GM18498 (cell line): ENCODE data around the gene SLIT3.

ENCODE experiments used
- ATAC-seq: cut with Tn5 transposase; IDR thresholded peaks from one replicate; pipeline ENCODE4 v1.9.1; 2021; ENCODE audit warnings: mild to moderate bottlenecking, moderate library complexity; ENCODE audit not compliant: unreplicated experiment

Gene SLIT3

DNA sequence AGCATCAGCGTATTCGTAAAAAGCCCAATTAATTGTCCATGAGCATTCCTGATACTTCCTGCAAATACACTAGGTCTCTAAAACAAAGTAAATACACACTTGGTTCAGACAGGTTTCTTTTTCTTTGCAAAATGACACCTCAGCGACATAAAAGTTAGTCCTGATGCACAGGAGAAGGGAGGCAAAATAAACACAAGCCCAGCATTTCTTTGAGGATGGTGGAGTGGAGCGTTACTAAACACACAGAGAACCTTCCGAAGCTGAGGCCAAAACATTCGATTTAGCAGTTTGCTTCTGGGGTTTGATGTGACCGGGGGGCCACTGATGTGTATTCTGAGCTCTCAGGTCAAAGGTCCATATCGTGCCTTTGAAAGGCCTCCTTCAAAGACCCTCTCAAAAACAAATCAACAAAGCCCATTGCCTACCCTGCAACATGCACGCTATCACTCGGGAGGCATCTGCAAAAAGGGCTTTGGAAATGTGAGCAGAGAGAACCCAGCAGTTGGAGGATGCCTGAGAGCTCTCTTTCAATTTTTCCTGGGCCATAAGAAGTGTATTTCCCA lies 453.3 kb downstream of the SLIT3 start:
- no peak for ATAC-seq

DNA sequence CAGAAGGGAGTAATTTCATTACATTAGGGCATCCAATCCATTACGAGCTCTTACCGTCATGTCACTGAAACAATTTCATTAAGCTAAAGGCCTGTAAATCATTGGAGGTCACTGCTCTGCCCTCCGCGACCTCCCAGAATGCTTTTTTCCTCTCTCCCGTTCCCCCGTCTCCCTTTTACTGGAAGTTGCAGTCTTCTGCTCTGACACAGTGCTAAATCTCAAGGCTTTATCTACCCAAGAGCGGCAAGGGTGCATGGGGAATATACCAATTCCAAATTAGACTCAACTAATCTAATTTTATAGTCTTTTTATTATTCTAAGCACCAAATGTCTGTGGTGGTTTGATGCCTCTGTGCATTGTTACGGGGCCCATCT lies 456.0 kb downstream of the SLIT3 start:
- no peak for ATAC-seq

DNA sequence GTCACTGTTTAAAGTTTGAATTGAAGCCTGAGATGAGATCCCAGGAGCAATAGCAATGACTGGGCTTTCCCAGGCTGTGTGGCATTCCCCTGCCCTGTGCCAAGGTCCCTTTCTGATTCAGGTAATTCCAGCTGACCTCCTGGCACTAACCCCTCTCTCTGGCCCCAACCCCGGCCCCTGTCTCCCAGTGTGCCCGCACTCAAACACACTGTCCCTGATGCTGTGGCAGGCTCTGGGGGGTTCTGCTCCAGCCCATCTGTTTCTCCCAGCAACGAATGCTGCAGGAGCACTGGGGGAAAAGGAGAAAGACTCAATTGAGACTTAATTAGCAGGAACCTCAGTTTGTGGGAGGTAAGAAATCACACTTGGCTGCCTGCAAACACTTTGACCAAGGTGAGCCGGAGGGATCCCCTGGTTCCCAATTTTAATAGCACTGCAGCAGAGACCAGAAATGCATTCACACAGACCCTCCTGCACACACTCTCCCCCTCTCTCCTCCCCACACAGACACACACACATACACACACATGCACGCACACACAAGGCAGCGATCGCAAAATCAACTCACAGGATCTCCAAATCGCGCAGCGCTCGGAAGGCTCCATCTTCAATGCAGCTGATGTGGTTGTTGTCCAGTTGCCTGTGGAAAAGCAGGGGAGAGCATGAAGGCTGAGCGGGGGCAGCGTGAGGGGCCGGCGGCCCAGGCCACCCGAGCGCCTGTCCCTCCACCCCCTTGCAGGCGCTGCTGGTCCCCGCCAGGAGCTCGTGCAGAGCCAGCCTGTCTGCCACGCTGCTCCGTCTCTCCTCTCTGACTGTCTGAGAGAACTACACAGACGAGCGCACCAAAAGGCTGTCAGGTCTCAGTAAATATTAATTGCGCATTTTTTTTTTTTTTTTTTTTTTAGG lies 456.7 kb downstream of the SLIT3 start:
- ATAC-seq: no peak

DNA sequence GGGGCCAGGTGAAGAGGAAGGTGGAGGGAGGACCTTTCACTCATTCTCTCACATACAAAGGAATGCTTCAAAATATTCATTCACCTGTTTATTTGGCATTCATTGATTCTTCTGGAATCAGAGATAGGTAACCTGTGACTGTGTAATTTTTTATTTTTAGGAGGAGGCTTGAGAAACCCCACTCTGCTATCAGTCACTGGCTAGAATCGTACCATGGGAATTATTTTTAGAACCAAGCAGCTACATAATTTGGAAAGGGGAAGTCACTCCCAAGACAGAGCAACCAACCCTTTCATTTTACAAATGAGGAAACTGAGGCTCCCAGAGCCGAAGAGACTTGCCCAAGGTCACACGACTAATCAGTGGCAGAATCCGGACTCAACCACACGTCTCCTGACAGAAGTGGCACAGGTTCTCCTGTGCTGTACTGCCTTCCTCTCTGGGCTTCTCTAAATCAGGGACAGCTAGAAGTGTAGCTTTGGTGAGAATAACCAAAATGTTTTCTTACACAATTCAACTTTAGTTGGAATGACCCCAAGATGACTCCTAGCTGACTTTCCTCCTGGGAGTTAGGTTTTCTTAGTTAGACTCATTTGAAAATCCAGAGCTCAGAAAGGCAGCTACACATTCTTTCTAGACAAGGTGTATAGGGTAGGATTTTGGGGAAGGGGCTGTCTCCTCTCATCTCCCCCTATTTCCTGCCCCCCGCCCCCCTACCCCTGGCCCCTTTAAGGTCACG lies 457.5 kb downstream of the SLIT3 start:
- no peak for ATAC-seq

DNA sequence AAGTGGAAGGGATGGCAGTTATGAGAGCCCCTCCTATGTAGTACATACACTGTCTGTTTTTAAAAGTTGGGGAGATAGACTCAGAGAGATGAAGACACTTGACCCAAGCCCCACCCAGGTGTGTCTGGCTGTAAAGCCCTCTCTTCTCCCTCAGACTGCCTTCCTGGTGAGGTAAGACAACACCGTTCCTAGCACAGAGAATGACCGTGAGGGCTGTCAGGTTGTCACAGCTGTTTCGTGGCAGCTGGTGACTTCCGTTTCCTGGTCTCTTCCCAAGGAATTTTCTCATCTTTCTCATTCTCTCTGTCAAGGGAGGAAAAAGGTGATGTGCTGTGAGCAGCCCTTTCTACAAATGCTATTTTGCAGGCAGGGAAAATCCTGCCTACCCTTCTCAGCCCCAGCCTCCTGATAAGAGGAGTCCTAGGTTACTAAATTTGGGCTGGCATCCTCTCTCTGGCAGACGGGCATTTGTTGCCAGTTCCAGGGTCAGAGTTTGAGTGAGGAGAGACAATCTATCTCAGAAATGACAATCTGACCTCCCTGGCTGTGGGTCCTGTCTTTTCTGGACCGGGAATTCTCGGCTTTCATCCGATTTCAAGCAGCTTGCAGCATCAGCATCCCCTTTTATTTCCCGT lies 458.3 kb downstream of the SLIT3 start:
- no peak for ATAC-seq

DNA sequence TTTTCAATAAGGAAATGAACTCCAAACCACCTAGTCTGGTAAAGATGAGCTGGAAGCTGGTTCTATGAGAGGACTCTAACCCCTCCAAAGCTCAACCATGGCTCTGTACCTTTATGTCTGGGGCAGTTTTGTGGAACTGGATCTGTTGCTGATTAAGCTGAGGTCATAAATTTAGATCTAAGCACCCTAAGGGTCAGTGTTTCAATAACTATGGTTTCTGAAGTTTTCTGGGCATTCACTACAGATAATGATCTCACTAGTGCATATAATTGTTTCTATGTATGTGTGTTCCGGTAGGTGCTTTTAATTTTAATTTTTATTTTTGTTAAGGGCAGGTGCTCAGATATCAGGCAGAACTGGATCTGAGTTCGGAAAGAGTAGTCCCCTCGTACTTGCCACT lies 463.1 kb downstream of the SLIT3 start:
- no peak for ATAC-seq

DNA sequence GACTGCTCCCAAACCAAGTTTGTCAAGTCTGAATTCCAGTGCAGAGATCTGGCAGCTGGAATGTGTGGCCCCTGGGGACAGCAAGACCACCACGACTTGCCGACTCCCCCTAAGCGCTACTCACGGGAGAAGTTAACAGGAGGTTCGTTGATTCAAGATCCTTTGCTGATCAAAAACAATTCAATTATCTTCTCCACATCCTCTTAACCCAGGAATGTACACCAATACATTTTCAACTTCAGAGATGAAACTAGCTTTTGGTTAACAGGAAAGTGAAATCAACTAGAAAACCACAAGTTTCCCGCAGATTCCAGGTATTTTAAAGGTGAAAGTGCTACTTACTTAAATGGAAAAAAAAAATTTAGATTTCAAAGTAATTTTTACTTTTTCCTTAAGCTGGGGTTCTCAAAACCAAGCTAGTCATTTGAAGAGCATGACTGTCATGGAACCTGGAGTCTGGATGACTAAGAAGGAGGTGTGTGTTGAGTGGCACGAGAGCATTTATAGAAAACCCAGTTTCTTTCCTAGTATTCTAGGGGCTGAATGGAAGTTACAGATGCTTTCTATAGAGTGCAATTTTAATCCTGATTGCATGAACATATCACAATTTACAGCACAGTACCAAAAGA lies 464.2 kb downstream of the SLIT3 start:
- ATAC-seq: no peak

DNA sequence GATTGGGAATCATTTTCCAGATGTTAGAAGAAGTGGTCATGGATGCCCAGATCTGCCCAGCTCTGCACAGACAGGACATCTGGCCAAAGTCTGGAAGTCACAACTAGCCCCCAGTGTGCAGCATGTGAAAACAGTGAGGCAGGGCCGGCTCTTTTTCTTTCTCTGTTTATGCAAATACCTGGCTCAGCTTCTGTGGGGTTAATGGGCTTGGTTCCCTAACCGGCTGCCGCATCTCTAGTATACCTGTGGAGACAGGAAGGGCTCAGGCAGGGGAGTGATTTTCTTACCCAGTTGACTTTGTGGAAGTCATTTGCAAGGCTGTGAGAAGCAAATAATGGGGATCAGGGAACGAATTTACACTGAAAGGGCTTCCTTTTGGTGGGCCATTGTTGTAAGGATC lies 467.0 kb downstream of the SLIT3 start:
- no peak for ATAC-seq

DNA sequence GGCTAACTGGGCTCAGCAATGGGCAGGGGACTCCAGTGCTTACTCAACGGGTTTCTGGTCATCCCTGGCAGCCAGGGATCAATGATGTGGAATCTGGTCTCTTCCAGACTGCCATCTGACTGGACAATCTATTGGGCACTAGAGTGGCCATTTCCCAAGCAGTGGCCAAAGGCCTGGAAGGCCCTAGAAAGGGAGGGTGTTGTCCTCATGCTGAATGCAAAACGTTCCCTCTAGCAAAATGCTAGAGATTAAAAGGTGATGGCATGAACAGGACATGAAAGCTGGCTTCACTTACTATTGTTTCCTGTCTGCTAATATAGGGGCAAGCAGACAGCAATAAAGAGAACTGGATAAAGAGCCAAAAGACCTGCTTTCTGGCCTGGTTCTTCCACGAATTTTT lies 467.6 kb downstream of the SLIT3 start:
- ATAC-seq: no peak

DNA sequence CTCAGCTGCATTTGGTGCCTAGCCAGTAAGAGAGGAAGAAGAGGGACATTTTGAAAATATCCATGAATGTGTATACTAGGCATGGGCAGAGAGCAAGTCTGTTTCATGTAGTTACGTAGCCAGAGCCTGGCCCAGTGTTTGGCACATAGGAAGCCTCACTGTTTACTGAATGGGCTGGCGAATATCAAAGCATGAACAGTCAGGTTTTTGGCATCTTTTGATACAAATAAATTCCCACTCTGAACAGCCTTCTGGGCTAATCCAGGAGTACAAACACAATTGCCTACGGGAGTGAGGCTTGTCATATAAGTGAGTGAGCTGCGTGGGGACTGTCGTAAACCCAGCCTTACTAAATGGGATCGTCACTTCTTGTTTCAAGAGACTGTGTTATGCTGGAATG lies 468.6 kb downstream of the SLIT3 start:
- no peak for ATAC-seq

DNA sequence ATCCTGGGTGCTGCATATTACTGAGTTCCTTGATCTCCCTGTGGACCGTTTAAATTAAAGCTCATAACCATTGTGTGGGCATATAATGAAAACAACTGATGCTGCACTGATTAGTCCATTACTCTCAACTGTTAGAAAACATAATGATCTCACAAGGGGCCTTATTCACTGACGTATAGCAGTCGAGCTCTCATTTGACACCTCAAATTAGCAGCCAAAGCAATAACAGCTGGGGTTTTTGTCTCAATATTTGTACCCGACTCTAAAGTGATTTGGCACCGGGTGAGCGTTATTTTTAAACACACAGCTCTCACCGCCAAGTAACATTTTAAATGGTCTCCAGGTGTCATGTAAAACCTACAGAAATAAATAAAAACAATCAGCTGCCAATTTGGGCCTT lies 469.6 kb downstream of the SLIT3 start:
- no peak for ATAC-seq

DNA sequence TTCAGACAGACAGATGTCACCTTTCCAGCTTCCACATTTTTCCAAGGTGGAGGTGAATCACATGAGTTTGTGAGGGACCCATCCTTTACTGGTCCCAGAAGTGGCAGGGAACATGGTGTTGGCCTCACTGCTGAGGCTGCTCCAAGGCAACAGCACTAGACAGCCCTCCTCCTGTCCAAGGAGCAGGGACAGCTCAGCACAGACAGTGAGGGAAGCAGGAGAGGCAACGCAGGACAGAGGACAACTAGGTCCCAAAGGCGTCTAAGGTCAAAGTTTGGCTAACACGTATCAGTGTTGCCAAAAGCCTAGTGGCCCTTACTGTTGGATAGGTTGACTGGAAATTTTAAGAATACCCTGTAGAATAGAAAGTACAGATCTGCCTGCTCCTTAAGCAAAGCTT lies 470.1 kb downstream of the SLIT3 start:
- ATAC-seq: no peak

DNA sequence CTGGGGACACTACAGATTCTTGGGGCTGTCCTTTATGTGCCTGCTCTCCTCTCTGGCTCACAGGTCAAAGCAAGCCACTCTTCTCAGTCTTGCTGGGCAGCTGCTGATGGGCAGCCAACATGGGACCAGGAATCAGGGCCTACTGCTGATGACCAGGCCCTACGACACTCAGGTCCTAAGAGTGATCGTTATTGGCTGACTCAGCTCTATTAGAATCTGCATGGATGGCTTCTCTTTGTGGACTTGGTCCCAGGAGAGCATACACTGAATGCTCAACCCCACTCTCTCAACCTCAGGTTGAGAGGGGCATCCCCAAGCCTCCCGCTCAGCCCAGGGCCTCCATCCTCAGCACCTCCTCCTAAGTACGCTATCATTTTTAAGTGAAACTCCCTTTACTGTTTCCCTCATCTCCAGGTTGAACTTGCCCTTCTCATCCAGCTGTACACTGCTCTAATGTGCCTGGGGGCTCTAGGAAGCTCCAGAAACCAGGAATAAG lies 471.0 kb downstream of the SLIT3 start:
- no peak for ATAC-seq

DNA sequence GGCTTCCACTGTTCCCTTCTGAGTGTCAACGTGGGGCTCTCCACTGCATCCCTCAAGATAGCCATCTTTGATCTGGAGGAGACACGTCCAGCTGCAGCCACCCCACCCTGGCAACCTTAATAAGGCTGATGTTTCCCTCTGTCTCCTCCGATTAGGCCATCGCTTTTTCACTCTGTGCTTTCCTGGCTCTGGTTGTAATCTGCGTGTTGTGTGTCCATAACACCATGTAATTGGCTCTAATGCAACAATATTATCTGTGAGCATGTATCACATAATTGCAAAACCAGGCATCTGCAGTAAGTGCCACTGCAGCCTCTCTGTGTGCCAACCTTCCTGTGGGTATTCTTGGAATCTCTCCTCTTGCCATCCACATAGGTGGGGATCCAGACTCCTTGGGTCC lies 471.9 kb downstream of the SLIT3 start:
- no peak for ATAC-seq

DNA sequence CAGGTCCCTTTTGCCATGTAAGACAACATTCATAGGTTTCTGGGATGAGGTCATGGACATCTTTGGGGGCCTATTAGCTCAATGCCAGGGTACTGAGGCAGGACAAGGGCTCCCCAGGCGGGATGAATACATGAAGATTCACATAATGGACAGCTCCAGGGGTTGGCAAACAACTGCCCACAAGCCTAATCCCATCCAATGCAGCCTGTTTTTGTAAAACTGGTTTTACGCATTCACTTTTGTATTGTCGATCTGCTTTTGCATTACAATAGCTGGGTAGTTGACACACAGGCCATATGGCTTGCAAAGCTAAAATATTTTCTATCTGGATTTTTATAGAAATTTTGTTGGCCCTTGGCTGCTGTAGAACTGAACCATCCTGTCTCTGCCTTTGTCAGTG lies 473.3 kb downstream of the SLIT3 start:
- ATAC-seq: no peak

DNA sequence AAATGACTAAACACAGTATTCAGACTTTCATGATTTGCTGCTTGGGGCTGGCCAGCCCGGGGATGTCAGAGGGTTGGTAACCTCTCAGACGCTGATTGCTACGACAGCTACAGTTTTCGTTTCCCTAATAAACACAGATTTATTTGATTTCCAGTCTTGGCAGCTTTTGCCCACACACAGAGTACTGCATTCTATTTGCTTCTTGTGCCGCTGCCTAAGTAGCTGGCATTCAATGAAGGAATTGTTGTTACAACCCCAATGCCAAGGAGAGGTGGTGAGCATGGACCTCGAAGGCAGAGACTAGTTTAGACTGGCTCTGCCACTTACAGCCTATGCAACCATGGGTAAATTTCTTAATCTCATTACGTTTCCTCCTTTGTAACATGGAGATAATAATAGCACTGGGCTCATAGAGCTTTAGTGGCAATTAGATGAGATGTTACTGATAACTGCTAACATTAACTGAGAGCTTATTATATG lies 474.7 kb downstream of the SLIT3 start:
- no peak for ATAC-seq

DNA sequence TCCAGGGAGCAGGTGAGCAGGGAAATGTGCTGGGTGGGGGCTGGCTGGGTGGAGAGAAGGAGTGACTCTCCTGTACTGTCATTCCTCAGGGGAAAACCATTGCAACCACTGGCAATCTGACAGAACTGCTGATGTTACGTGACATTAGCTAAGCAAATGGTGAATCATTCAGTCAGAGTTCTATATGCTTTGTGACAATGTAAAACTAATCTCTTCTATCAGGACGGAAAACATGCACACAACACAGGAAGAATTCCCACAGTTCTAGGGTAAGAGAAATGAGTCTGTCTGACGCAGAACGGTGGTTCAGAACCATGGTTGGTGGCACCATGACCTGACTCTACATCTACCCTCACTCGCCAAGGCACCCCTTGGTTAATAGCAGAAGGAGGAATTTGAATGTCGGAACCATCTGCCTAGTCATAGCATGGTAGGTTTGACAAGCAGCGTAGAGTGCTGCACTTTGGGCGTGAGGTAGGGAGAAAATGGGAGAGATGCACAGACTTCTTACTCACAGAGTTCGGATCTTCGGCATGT lies 478.1 kb downstream of the SLIT3 start:
- no peak for ATAC-seq

DNA sequence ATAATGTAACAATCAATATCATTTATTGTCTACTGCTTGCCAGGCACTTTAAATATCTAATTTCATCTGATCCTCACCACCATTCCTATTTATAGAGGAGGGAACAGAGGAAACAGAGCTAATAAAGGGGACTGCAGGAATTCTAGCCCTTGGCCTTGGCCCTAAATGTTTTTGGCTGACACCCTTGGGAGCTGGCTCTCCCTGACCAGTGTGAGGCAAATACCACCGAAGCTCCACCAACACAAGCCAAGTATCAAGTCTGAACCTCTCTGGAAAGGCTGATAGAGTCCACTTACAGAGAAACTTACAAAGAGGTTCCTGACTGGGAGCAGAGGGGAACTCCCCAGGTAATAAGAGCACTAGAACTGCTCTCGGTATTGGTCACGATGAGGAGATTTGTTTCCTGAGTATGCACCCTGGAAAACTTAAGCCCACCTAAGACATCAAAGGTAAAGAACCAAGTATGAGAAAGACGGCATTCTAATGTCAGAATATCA lies 478.6 kb downstream of the SLIT3 start:
- ATAC-seq: no peak

DNA sequence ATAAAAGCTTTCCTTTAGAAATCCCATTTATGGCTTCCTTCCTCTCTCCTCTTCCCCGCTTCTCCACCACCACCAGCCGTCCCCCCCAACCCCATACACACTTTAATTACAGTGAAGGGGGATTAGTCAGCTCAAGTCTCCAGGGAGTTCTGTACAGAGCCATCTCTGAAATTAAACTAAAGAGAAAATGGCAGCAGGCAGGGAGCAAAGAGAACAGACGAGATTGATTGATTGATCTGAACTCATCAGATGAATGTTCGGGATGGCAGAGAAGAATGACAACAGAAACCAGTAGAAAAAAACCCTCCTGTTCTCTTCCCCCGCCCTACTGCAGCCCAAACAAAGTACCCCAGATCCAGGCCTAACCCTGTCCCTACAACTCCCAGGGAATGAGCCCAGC lies 480.1 kb downstream of the SLIT3 start:
- ATAC-seq: no peak

DNA sequence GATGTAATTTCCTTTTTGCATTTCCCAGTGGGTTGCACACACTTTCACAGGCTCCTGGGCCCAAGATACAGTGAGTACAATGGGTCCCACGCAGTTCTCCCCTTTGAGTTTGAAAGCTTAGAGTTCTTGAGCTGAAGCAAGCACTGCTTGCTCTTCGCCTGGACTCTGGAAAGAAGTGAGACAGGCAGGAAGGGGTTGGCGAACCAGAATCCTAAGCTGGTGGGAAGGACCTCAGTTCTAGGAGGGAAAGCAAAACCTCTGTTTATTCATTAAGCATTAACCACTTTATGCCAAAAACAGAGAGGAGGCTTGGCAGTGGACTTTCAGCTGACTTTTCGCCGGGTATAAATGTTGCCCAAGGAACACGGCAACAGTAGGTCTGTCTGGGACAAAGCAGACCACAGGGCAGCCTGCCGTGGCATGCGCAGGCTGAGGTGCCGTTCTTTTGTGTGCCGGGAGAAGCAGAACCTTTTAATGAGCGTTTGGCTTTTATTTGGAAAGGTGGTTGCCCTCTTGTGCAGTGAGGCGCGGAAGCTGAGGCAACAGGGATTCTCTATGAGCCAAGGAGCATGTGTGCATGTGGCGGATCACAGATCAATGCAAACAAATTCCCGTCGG lies 481.8 kb downstream of the SLIT3 start:
- ATAC-seq: no peak
